GM12892 (cell line): Measurements from ENCODE around the gene TBCEL.

Source experiments
- DNase-seq: peaks from one replicate; pipeline ENCODE4 v3.0.0; 2011; ENCODE audit not compliant: insufficient read length
- FAIRE-seq: peaks from 2 replicates; lab custom pipeline; 2011; peaks lifted over from hg19 to GRCh38; lab: Jason Lieb, UNC
- POLR2A ChIP-seq: IDR thresholded peaks from 2 replicates; pipeline ENCODE4 v1.6.1; 2011; ENCODE audit warnings: low read depth, low read length, control low read depth
- POLR2AphosphoS5 ChIP-seq: IDR thresholded peaks from 2 replicates; pipeline ENCODE4 v1.6.1; 2011; ENCODE audit warnings: low read depth, low read length, control low read depth
- TAF1 ChIP-seq: IDR thresholded peaks from 2 replicates; pipeline ENCODE4 v1.6.1; 2011; ENCODE audit warnings: low read depth, mild to moderate bottlenecking, control low read depth, low read length, borderline replicate concordance

The TBCEL gene

DNA sequence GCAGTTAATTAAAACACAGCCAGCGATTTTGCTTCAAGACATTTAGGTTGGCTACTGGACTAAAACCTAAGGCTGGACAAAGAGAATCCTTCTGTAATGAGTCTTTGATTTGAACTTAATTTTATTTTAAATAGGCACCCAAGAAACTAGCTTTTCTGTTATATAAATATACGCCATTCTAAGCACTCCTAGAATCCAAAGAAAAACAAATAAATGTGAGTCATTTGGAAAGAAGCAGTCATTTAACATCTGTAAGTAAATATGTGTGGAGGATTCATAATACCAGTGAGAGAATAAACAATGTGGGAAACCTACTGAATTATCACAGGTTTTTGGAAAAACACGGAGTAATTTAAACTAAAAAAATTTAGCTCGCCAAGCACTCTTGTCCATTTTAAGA, 76.0 kb downstream of the TBCEL start:
- no peak for TF ChIP-seq POLR2A
- TF ChIP-seq POLR2AphosphoS5: no peak
- no peak for TF ChIP-seq TAF1
- FAIRE-seq: no peak
- no peak for DNase-seq

DNA sequence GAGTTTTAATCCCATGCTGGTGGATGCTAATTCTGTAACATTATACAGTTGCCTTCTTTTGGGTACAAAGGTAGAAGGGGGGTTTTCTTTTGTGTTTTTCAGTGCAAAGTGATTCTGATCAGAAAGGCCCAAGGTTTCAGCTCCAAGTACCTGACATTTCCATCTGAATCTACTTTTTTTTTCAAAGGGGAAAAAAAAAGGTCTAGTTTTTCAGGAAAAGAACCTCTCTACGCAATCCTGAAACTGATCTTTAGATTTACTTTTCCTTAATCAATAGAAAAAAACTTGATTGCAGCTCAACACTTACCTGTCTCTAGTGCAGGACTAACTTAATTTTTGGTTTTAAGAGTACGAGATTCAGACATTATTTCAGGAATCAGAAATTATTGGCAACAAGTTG, 77.0 kb downstream of the TBCEL start, which contains the start of gene TECTA:
Gene TECTA, plus strand, starts transcription at position 301 of the 400 bp plus-strand sequence. CDS start 1,423 bp downstream, outside the sequence.
- no peak for TF ChIP-seq TAF1
- TF ChIP-seq POLR2A: no peak
- TF ChIP-seq POLR2AphosphoS5: no peak
- FAIRE-seq: peak; percentile 9
- DNase-seq: no peak

DNA sequence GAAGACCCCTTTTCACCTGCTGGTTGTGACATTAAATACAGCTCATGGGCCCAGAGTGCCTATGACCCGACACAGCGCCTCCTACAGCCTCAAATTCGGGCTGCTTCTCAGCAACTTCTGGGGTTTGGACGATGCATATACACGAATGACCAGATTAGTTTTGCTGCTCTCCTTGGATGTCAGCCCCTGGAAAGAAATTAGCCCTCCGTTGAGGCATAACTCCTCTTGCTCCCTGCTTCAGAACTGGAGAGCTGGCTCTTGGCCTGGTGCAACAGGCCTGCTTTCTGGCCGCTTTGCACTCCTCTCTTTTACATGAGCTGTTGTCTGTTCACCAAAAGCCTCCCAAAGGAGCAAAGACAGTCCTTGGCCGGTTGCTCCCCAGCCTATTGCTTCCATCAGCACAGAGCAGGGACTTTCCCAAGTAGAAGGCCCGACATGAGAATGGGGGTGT, 80.4 kb downstream of the TBCEL start:
- FAIRE-seq (no peak), DNase-seq (no peak)
- TF ChIP-seq POLR2A (no peak), POLR2AphosphoS5 (no peak), TAF1 (no peak)

DNA sequence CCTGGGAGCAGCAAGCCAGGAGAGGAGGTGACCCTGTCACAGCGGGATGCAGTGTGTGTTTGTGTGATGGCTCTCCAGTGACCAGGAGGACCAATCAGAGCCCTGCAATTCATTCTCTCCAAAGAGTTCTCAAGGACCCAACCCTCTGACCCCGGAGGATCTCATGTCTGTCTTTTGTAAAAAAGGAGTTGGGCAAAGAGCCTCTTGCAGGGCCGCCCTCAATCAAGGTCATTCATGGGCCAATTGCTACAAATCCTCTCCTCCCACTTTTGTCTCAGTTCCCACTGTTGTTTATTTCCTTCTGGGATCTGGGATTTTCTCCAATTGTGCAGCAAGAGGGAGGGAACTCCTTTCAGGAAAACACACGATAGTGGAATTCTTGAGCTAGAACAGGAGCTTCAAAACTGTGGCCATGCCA, 81.2 kb downstream of the TBCEL start:
- DNase-seq (no peak), FAIRE-seq (no peak)
- TF ChIP-seq POLR2A (no peak), TAF1 (no peak), POLR2AphosphoS5 (no peak)

DNA sequence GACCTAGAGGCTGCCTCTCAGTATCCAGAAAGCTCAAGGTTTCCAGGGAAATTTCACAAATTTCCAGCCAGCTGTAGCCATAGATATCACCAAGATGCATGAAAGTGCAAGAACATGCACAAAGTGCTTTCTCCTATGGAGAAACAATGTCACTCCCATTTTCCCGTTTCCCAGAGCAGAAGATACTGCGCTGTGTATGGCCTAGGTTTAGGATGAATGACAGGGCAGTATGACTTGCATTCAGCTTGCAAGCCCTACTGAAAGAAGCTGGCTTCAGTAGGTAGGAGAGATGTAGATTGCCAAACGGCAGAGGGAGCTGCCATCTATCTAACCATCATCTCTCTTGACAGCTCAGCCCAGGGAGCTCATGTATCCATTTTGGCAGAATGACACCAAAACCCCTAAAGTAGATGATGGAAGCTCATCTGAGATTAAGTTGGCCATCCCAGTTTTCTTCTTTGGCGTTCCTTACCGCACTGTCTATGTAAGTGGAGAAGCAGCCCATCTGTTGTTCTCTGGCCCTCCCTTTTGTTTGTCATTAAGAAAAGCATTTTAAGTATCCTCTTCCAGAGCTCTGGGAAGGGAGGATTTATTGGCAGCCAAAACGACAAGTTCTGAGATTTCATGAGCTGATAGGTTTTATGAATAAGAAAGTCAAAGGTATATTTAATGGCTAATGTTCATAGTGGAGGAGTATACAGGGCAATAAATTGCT, 81.7 kb downstream of the TBCEL start:
- FAIRE-seq: no peak
- DNase-seq: no peak
- no peak for TF ChIP-seq POLR2A
- TF ChIP-seq POLR2AphosphoS5: no peak
- TF ChIP-seq TAF1: no peak

DNA sequence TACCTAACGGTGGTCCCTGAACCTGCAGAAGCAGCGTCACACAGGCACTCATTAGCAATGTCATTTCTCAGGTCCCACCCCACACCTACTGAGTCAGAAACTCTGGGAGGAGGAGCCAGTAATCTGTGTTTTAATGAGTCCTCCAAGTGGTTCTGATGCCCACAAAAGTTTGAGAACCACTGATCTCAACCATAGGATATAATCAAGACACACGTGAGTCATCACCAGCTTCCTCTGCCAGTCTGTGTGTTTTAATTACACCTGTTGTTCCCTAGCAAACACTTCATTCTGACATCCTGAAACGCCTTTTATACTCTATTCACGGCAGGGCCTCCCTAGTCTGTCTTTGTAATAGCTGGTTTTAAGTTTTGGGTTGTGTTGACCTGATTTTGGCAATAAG, 82.9 kb downstream of the TBCEL start:
- no peak for TF ChIP-seq POLR2A
- TF ChIP-seq TAF1: no peak
- TF ChIP-seq POLR2AphosphoS5: no peak
- no peak for FAIRE-seq
- DNase-seq: no peak

DNA sequence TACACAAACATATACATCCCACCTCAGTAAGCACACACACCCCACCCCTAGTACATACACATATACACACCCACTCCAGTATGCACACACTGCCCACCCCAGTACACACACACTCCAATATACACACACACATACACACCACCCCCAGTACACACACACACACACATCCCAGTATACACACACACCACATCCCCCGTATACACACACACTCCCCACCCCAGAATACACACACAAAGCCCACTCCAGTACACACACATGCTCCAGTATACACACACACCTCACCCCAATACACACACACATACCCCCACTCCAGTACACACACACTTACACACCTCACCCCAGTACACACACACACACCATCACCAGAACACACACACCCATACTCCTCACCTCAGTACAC, 84.5 kb downstream of the TBCEL start:
- no peak for DNase-seq
- TF ChIP-seq POLR2AphosphoS5 (no peak), TAF1 (no peak), POLR2A (no peak)
- FAIRE-seq: peak; percentile 48

DNA sequence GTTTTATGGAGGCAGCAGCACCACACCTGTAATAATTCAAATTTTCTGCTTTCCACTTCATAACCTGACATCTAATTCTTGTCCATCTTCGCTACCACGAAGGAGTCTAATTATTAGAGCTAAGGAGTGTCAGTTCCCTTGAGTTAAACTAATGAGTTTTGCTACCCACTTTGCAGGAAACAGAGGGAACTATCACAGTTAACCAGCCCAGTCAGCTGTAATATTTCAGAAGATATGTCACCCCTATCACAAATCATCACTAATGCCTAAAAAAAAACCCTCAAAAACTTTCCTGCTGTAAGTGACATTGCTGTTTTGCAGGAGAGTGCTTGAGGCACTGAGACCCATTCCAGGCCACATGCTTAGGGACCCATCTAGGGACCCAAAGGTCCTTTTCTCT, 85.6 kb downstream of the TBCEL start:
- DNase-seq (no peak), FAIRE-seq (no peak)
- no peak for TF ChIP-seq TAF1
- no peak for TF ChIP-seq POLR2A
- TF ChIP-seq POLR2AphosphoS5: no peak

DNA sequence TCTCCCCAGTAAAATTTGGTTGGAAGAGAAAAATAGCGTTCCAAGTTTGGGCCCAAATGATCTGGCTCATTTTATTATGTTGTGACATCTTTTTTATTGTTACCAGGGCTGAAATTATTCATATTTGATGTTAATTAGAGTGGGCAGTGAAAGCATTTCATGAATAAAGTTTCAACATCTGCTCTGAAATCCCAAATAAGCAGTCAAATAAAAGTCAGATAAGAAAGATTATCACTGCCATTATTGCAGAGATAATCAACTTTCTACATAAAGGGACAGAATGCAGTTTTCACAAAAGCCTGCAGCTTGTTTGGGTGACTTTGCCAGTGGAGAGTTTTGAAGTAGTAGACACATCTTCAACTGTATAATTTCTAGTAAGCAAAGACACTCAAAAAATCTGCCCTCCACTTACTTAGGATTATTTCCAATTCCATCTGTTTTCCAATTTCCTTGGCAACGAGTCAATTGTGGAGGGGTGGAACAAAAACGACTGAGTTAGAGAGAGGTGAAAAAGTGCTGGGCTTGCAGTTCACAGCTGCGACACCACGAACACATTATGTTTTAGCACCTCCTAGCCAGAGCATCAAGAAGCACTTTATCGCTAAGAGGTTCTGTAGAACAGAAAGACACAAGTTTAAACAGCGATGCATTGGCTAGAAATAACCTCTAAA, 86.1 kb downstream of the TBCEL start:
- FAIRE-seq: no peak
- no peak for DNase-seq
- TF ChIP-seq TAF1 (no peak), POLR2AphosphoS5 (no peak)

DNA sequence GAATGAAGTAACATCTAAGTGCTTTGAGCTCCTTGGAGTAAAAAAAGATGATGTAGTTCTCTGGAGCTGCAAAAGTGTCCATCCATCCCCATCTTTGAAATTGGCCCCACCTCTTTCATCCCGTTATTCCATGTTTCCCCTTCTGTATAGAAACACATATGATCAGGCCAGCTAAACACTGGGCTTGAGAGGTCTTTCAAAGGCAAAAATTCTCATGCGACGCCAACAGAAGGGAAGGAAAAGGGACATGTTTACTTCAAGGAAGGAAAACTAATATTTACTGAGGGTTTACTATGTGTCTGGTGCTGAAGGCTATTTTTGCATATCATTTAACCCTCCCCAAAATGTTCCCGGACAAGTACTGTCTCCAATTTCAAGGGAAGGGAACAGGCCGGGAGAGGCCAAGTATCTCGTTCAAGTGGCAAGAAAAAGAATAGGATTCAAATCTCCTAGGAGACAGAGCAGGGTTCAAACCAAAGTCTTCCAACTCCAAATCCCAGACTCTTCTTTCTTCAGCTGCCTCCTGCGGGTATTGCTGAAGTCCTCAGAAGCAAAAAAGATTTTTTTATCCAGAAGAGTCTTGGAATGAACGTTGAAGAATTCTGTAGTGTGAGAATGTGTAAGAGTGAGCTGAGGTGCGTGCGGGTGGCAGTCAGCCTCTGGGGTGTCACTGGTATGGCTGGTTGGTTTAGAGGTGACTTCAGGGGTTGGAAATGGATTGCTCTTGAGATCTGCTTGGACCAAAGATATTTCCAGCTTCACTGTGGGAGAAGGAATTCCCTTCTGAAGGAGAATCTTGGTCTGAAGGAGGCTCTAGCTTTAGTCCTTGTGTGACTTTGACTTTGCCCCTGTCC, 87.2 kb downstream of the TBCEL start:
- TF ChIP-seq POLR2A (no peak), TAF1 (no peak), POLR2AphosphoS5 (no peak)
- DNase-seq: no peak
- no peak for FAIRE-seq
